Measurements from ENCODE around the gene KLK2. TPM values are rescaled to one million over a fixed set of nuclear protein-coding genes. Genes with fewer than 3 reads are reported as not detected.

Gene KLK2
- polyA plus RNA-seq, 3 donors, result not detected

GRCh38 chr19:50839712-50840655, 33.3 kb upstream of the KLK2 start:
- intact Hi-C loops (cut with micrococcal nuclease), result no loop called here
- peaks cover 7 to 27% of the 10 kb centered on the region in 2 donors for H3K27me3 ChIP-seq (ENCODE audit: control insufficient read depth in 2 of 2, insufficient read depth in 2 of 2, low read length in 2 of 2)
- Mint-ChIP-seq H3K4me3 (no peak overlapping the region), H3K4me1 (peaks cover 13% of the 10 kb centered on the region), H3K27ac (peak overlapping the region in 1 of 7 donors; percentile 25), H3K27me3 (ENCODE audit: low read depth in 3 of 3) (peaks cover 32 to 53% (median 39%) of the 10 kb centered on the region in 3 donors), H3K36me3 (peaks cover 0 to 2% of the 10 kb centered on the region in 2 donors), H3K9me3 (peaks cover 4 to 18% (median 7%) of the 10 kb centered on the region in 7 donors)
- no peaks in the 10 kb centered on the region for H4K20me1 ChIP-seq (ENCODE audit: insufficient read depth, low read length)
- H3K27ac ChIP-seq (ENCODE audit: low read depth in 1 of 2, low read length in 2 of 2), result no peak overlapping the region
- H3K4me1 ChIP-seq (ENCODE audit: control insufficient read depth in 1 of 2, insufficient read depth in 2 of 2, low read length in 2 of 2), result peaks cover 8 to 11% of the 10 kb centered on the region in 2 donors
- H3K9ac ChIP-seq (ENCODE audit: insufficient read depth, low read length, poor library complexity, severe bottlenecking), result no peak overlapping the region
- 84% methylated on average over 4 of the region's 10 CpGs for WGBS (ENCODE audit: insufficient coverage)
- no peaks in the 10 kb centered on the region for H3K79me2 ChIP-seq (ENCODE audit: insufficient read depth, low read length)
- no peak overlapping the region for H3K4me2 ChIP-seq (replicated peaks; ENCODE audit: extremely low read depth, low read length, poor library complexity, severe bottlenecking)
- H3K9me3 ChIP-seq (replicated peaks in 1 of 2; ENCODE audit: control insufficient read depth in 1 of 2, insufficient read depth in 1 of 2, low read length in 2 of 2), result no peaks in the 10 kb centered on the region
- H3K4me3 ChIP-seq (replicated peaks in 1 of 3; ENCODE audit: low read depth in 2 of 3, low read length in 3 of 3), result no peak overlapping the region
- H3K36me3 ChIP-seq (replicated peaks in 1 of 2; ENCODE audit: control insufficient read depth in 1 of 2, insufficient read depth in 2 of 2, low read length in 2 of 2), result no peaks in the 10 kb centered on the region
- no peak for DNase-seq
- TF ChIP-seq, protein P1, sequence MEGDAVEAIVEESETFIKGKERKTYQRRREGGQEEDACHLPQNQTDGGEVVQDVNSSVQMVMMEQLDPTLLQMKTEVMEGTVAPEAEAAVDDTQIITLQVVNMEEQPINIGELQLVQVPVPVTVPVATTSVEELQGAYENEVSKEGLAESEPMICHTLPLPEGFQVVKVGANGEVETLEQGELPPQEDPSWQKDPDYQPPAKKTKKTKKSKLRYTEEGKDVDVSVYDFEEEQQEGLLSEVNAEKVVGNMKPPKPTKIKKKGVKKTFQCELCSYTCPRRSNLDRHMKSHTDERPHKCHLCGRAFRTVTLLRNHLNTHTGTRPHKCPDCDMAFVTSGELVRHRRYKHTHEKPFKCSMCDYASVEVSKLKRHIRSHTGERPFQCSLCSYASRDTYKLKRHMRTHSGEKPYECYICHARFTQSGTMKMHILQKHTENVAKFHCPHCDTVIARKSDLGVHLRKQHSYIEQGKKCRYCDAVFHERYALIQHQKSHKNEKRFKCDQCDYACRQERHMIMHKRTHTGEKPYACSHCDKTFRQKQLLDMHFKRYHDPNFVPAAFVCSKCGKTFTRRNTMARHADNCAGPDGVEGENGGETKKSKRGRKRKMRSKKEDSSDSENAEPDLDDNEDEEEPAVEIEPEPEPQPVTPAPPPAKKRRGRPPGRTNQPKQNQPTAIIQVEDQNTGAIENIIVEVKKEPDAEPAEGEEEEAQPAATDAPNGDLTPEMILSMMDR (IDR thresholded peaks at IDR 0.05), result no peak
- no peak overlapping the region for H2AFZ ChIP-seq (ENCODE audit: insufficient read depth, low read depth, low read length, poor library complexity, severe bottlenecking)

GRCh38 chr19:50842130-50842529, 31.1 kb upstream of the KLK2 start:
- H3K36me3 Mint-ChIP-seq, result no peaks in the 10 kb centered on the region
- peaks cover 20 to 42% (median 24%) of the 10 kb centered on the region in 3 donors for H3K27me3 Mint-ChIP-seq (ENCODE audit: low read depth in 3 of 3)
- no peak overlapping the region for H3K27ac ChIP-seq (ENCODE audit: low read depth in 1 of 2, low read length in 2 of 2)
- no peaks in the 10 kb centered on the region for H3K79me2 ChIP-seq (ENCODE audit: insufficient read depth, low read length)
- H4K20me1 ChIP-seq (ENCODE audit: insufficient read depth, low read length), result no peaks in the 10 kb centered on the region
- no peaks in the 10 kb centered on the region for H3K4me1 Mint-ChIP-seq
- H2AFZ ChIP-seq (ENCODE audit: insufficient read depth, low read depth, low read length, poor library complexity, severe bottlenecking), result no peak overlapping the region
- 85% methylated on average over 2 of the region's 6 CpGs for WGBS (ENCODE audit: insufficient coverage)
- H3K4me2 ChIP-seq (replicated peaks; ENCODE audit: extremely low read depth, low read length, poor library complexity, severe bottlenecking), result no peak overlapping the region
- DNase-seq, result no peak
- TF ChIP-seq, protein P1 (IDR thresholded peaks at IDR 0.05), result no peak
- H3K27me3 ChIP-seq (ENCODE audit: control insufficient read depth in 2 of 2, insufficient read depth in 2 of 2, low read length in 2 of 2), result peaks cover 0 to 7% of the 10 kb centered on the region in 2 donors
- H3K9ac ChIP-seq (ENCODE audit: insufficient read depth, low read length, poor library complexity, severe bottlenecking), result no peak overlapping the region
- no peak overlapping the region for H3K4me3 Mint-ChIP-seq
- no peaks in the 10 kb centered on the region for H3K9me3 ChIP-seq (replicated peaks in 1 of 2; ENCODE audit: control insufficient read depth in 1 of 2, insufficient read depth in 1 of 2, low read length in 2 of 2)
- peaks cover 4 to 12% (median 6%) of the 10 kb centered on the region in 7 donors for H3K9me3 Mint-ChIP-seq
- H3K4me1 ChIP-seq (ENCODE audit: control insufficient read depth in 1 of 2, insufficient read depth in 2 of 2, low read length in 2 of 2), result no peaks in the 10 kb centered on the region
- H3K4me3 ChIP-seq (replicated peaks in 1 of 3; ENCODE audit: low read depth in 2 of 3, low read length in 3 of 3), result no peak overlapping the region
- intact Hi-C loops (cut with micrococcal nuclease), result no loop called here
- H3K27ac Mint-ChIP-seq, result no peak overlapping the region
- H3K36me3 ChIP-seq (replicated peaks in 1 of 2; ENCODE audit: control insufficient read depth in 1 of 2, insufficient read depth in 2 of 2, low read length in 2 of 2), result no peaks in the 10 kb centered on the region

All from CD14-positive monocyte (primary cell).